ENCODE results near the gene ISL2. TPM values are rescaled to one million over a fixed set of nuclear protein-coding genes. Genes with fewer than 3 reads are reported as not detected.
"Not testable (repeated sequence)": the region's sequence is repeated elsewhere in the genome, so short reads cannot be mapped to it uniquely, and the experiment has no call there.

Gene ISL2
- total and polyA plus RNA-seq, 5 experiments from 2014 or later, result not detected

GRCh38 chr15:76311100-76311953 lies 25.2 kb upstream of the ISL2 start, which contains the start of gene ETFA:
TSS of gene ETFA (minus strand) at chr15:76311469. CDS start at chr15:76311388, 81 bp downstream.
- POLR2A ChIA-PET, result interaction anchor here (0.6 kb wide), 1 partner anchor 21 kb away, joined by 9 read pairs; no protein-coding TSS in a partner anchor
- H3K4me1 Mint-ChIP-seq, result peaks cover 16 to 48% (median 42%) of the 10 kb centered on the region in 4 donors

DNA sequence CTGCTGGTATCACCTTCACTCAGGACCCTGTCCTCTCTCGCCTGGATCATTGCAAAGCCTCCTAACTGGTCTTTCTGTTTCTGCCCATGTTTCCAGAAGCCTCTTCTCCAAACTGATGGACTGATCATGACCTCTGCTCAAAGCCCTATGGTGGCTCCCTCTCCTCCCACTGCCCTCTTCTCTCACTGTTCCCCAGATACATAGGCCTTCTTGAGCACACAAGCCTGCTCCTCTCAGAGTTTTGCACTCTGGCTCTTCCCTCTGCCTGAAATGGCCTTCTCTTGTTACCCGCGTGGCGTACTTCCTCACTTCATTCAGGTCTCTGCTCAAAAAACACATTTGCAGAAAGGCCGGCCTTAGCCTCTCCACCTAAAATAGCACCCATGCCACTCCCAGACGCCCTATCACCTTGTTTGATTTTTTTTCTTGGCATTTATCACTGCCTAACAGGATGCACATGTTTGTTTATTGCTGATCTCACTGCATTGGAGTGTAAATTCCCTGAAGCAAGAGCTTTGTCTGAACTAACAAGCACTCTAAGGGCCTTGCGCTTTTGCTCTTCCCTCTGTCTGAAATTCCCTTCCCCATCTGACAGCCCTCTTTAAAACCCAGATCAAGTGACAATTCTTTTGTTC lies 23.9 kb upstream of the ISL2 start:
- Mint-ChIP-seq H3K9me3 (no peaks in the 10 kb centered on the region), H3K36me3 (peaks cover 0 to 2% (median 0%) of the 10 kb centered on the region in 3 donors), H3K4me1 (peaks cover 13 to 43% (median 37%) of the 10 kb centered on the region in 4 donors), H3K27me3 (peaks cover 0 to 10% (median 1%) of the 10 kb centered on the region in 5 donors), H3K27ac (peak overlapping the region in 6 of 10 donors; percentile 2 to 88 (median 37)), H3K4me3 (peak overlapping the region; percentile 48 to 93 (median 90))
- DNase-seq, result no peak
- POLR2A ChIA-PET, result interaction anchor here (0.6 kb wide), 1 partner anchor 1140 kb away, joined by 3 read pairs; no protein-coding TSS in a partner anchor
- no peak for ATAC-seq

More at GRCh38 chr15:76311100-76311953, 25.2 kb upstream of the ISL2 start, which contains the start of gene ETFA:
- Mint-ChIP-seq H3K27ac (peak within 1 kb of the TSS; percentile 72 to 94 (median 88)), H3K36me3 (peaks cover 0 to 2% (median 0%) of the 10 kb centered on the region in 3 donors), H3K4me3 (peak within 1 kb of the TSS; percentile 87 to 94 (median 92)), H3K27me3 (peaks cover 0 to 4% (median 1%) of the 10 kb centered on the region in 5 donors), H3K9me3 (no peaks in the 10 kb centered on the region)
- ATAC-seq (peak; percentile 96), DNase-seq (peak; percentile 74 to 94 (median 82))

DNA sequence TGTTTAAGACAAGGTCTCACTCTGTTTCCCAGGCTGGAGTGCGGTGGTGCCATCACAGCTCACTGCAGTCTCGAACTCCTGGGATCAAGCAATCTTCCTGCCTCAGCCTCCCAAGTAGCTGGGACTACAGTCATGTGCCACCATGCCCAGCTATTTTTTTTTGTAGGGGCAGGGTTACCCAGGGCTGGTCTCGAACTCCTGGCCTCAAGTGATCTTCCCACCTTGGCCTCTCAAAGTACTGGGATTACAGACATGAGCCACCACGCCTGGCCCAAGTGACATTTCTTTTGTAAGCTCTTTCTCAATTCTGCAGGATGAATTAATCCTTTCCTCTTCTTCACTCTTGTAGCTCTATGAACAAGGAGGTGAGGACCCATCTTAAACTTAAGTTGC lies 23.4 kb upstream of the ISL2 start:
- Mint-ChIP-seq H3K4me1 (peaks cover 13 to 37% (median 33%) of the 10 kb centered on the region in 4 donors), H3K27ac (peak overlapping the region in 1 of 10 donors; percentile 88), H3K4me3 (peak overlapping the region in 6 of 10 donors; percentile 73 to 93 (median 90))
- H3K36me3 Mint-ChIP-seq, H3K27me3 Mint-ChIP-seq, ATAC-seq, H3K9me3 Mint-ChIP-seq, DNase-seq: not testable (repeated sequence)
- POLR2A ChIA-PET, result interaction anchor here (0.6 kb wide), 1 partner anchor 1139 kb away, joined by 3 read pairs; no protein-coding TSS in a partner anchor

- Mint-ChIP-seq H3K27ac (no peak overlapping the region), H3K4me3 (peak overlapping the region in 5 of 10 donors; percentile 11 to 93 (median 24)), H3K9me3 (no peaks in the 10 kb centered on the region), H3K4me1 (peaks cover 10 to 32% (median 28%) of the 10 kb centered on the region in 4 donors), H3K36me3 (peaks cover 0 to 2% (median 0%) of the 10 kb centered on the region in 3 donors), H3K27me3 (peaks cover 0 to 10% (median 1%) of the 10 kb centered on the region in 5 donors)
- DNase-seq (no peak), ATAC-seq (no peak)
- POLR2A ChIA-PET, result no interaction called here
These were observed 22.8 kb upstream of the ISL2 start for GRCh38 chr15:76313731-76314130.

GRCh38 chr15:76320012-76320411 lies 16.6 kb upstream of the ISL2 start:
- Mint-ChIP-seq H3K36me3 (no peaks in the 10 kb centered on the region), H3K27ac (no peak overlapping the region), H3K4me3 (no peak overlapping the region), H3K27me3 (peaks cover 9 to 51% (median 27%) of the 10 kb centered on the region in 5 donors), H3K4me1 (no peaks in the 10 kb centered on the region), H3K9me3 (no peaks in the 10 kb centered on the region)
- DNase-seq (no peak), ATAC-seq (no peak)
- POLR2A ChIA-PET, result no interaction called here

GRCh38 chr15:76321171-76321570 lies 15.4 kb upstream of the ISL2 start:
- peaks cover 10 to 49% (median 27%) of the 10 kb centered on the region in 5 donors for H3K27me3 Mint-ChIP-seq
- DNase-seq (no peak), ATAC-seq (no peak)
- POLR2A ChIA-PET, result no interaction called here
- no peaks in the 10 kb centered on the region for H3K4me1 Mint-ChIP-seq
- no peaks in the 10 kb centered on the region for H3K36me3 Mint-ChIP-seq
- H3K9me3 Mint-ChIP-seq, result no peaks in the 10 kb centered on the region
- no peak overlapping the region for H3K27ac Mint-ChIP-seq
- H3K4me3 Mint-ChIP-seq, result no peak overlapping the region

DNA sequence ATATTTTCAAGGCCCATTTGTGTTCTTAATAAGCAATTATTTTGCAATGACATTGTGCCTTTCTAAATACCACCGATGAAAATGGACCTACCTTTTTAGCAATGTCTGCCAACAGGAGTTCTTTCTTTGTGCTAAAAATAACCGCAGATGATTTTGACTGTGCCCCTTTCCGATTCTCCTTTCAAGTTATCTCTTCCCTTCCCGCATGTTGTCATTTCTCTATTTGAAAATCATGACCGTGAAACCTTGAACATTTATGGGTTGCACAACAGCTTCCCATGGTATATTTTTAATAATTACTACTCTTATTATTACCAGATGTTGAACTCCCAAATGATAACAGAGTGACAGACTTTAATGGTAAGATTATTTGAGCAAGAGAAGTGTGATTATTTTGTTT lies 15.0 kb upstream of the ISL2 start:
- Mint-ChIP-seq H3K9me3 (no peaks in the 10 kb centered on the region), H3K36me3 (no peaks in the 10 kb centered on the region), H3K27ac (no peak overlapping the region), H3K4me1 (no peaks in the 10 kb centered on the region), H3K4me3 (no peak overlapping the region), H3K27me3 (peaks cover 10 to 44% (median 29%) of the 10 kb centered on the region in 5 donors)
- POLR2A ChIA-PET, result no interaction called here
- ATAC-seq, result no peak
- DNase-seq, result no peak

- Mint-ChIP-seq H3K36me3 (no peaks in the 10 kb centered on the region), H3K9me3 (no peaks in the 10 kb centered on the region), H3K4me3 (no peak overlapping the region), H3K4me1 (no peaks in the 10 kb centered on the region), H3K27ac (no peak overlapping the region), H3K27me3 (peaks cover 14 to 57% (median 34%) of the 10 kb centered on the region in 5 donors)
- DNase-seq, result no peak
- ATAC-seq, result no peak
- POLR2A ChIA-PET, result no interaction called here
These were observed 12.5 kb upstream of the ISL2 start for GRCh38 chr15:76324066-76324465.

- H3K36me3 Mint-ChIP-seq, result no peaks in the 10 kb centered on the region
- H3K27me3 Mint-ChIP-seq, result peaks cover 23 to 57% (median 38%) of the 10 kb centered on the region in 5 donors
- no peaks in the 10 kb centered on the region for H3K9me3 Mint-ChIP-seq
- ATAC-seq (no peak), DNase-seq (no peak)
- H3K4me1 Mint-ChIP-seq, result no peaks in the 10 kb centered on the region
- H3K27ac Mint-ChIP-seq, result no peak overlapping the region
- no peak overlapping the region for H3K4me3 Mint-ChIP-seq
- POLR2A ChIA-PET, result no interaction called here
These were observed 10.9 kb upstream of the ISL2 start for GRCh38 chr15:76325704-76326103.

GRCh38 chr15:76327191-76328105 lies 9.1 kb upstream of the ISL2 start:
- no peaks in the 10 kb centered on the region for H3K4me1 Mint-ChIP-seq
- POLR2A ChIA-PET, result no interaction called here
- peaks cover 23 to 55% (median 47%) of the 10 kb centered on the region in 5 donors for H3K27me3 Mint-ChIP-seq
- H3K4me3 Mint-ChIP-seq, result no peak overlapping the region
- H3K27ac Mint-ChIP-seq, result no peak overlapping the region
- H3K36me3 Mint-ChIP-seq, result no peaks in the 10 kb centered on the region
- no peak for ATAC-seq
- no peak for DNase-seq
- H3K9me3 Mint-ChIP-seq, result no peaks in the 10 kb centered on the region

DNA sequence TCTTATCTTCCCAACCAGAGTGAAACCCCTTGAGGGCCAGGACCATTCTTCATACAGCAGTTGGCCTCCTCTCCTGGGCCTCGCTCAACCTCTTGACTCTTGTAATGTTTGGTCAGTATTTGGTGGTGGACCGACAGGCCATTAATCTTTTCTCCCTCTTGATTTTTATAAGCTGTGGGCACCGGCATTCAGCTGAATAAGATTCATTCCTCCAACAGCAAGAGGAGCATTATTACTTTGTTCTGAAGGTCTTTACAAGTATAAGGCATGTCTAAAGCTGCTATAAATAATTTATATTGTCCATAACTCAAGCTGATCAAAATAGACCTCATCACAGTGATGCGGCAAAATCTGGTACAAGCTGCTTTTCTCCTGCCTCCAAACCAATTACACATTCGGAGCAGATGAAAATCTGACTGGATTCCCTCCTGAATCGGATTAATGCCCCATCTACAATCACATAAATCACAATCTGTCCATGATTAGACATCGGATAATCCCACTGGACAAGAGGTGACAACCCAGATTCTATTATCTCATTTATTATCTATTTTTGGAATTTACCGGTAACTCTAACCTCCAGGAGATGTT lies 8.4 kb upstream of the ISL2 start:
- ATAC-seq (no peak), DNase-seq (no peak)
- H3K27ac Mint-ChIP-seq, result no peak overlapping the region
- H3K4me3 Mint-ChIP-seq, result no peak overlapping the region
- POLR2A ChIA-PET, result no interaction called here
- H3K36me3 Mint-ChIP-seq, result no peaks in the 10 kb centered on the region
- no peaks in the 10 kb centered on the region for H3K4me1 Mint-ChIP-seq
- H3K27me3 Mint-ChIP-seq, result peaks cover 27 to 56% (median 50%) of the 10 kb centered on the region in 5 donors
- no peaks in the 10 kb centered on the region for H3K9me3 Mint-ChIP-seq

DNA sequence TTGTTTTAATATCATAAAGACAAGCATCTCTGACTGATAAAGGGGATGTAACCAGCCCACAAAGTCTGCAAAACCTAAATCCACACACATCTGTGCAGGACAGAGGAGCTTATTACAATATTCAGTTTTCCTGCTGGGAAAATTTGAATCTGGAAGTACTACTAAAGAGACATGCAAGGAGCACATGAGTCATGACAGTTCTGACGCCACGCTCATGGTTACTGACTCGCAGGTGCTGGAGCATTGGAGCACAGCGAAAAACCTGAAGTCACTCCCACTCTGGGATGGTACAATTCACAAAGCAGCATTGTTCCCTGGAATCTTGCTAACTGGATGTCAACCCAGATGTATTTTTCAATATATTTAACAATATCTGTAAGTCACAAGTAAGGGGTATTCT lies 7.6 kb upstream of the ISL2 start:
- no peaks in the 10 kb centered on the region for H3K9me3 Mint-ChIP-seq
- peaks cover 27 to 56% (median 51%) of the 10 kb centered on the region in 5 donors for H3K27me3 Mint-ChIP-seq
- H3K27ac Mint-ChIP-seq, result no peak overlapping the region
- POLR2A ChIA-PET, result no interaction called here
- ATAC-seq (no peak), DNase-seq (no peak)
- H3K4me1 Mint-ChIP-seq, result no peaks in the 10 kb centered on the region
- H3K36me3 Mint-ChIP-seq, result no peaks in the 10 kb centered on the region
- no peak overlapping the region for H3K4me3 Mint-ChIP-seq

All from naive thymus-derived CD8-positive, alpha-beta T cell (primary cell).